ENCODE results near the gene ADAMTS12.

The ADAMTS12 gene

GRCh38 chr5:33905381-33905780, 13.6 kb upstream of the ADAMTS12 start:
- DNase-seq: no peak

GRCh38 chr5:33903118-33903517, 11.3 kb upstream of the ADAMTS12 start:
- DNase-seq: no peak

- no peak for DNase-seq
Observed at GRCh38 chr5:33901156-33901555, 9.4 kb upstream of the ADAMTS12 start.

GRCh38 chr5:33894566-33894965, 2.8 kb upstream of the ADAMTS12 start:
- DNase-seq: no peak

GRCh38 chr5:33892620-33893137, 889 bp upstream of the ADAMTS12 start:
- no peak for DNase-seq

GRCh38 chr5:33891446-33891787, 373 bp downstream of the ADAMTS12 start:
- DNase-seq: no peak

GRCh38 chr5:33890131-33891032, 1.4 kb downstream of the ADAMTS12 start:
- no peak for DNase-seq

GRCh38 chr5:33888587-33888986, 3.2 kb downstream of the ADAMTS12 start:
- no peak for DNase-seq

- no peak for DNase-seq
Observed at GRCh38 chr5:33887268-33887667, 4.5 kb downstream of the ADAMTS12 start.

- no peak for DNase-seq
Observed at GRCh38 chr5:33886283-33886682, 5.5 kb downstream of the ADAMTS12 start.

- no peak for DNase-seq
Observed at GRCh38 chr5:33885679-33886078, 6.1 kb downstream of the ADAMTS12 start.

- no peak for DNase-seq
Observed at GRCh38 chr5:33883482-33883881, 8.3 kb downstream of the ADAMTS12 start.

GRCh38 chr5:33880319-33880718, 11.5 kb downstream of the ADAMTS12 start:
- DNase-seq: no peak

GRCh38 chr5:33877449-33877848, 14.3 kb downstream of the ADAMTS12 start:
- no peak for DNase-seq

GRCh38 chr5:33867241-33867640, 24.5 kb downstream of the ADAMTS12 start:
- DNase-seq: no peak

- peak; percentile 49 for DNase-seq
Observed at GRCh38 chr5:33859177-33859576, 32.6 kb downstream of the ADAMTS12 start.

GRCh38 chr5:33857037-33857436, 34.8 kb downstream of the ADAMTS12 start:
- DNase-seq: no peak

- DNase-seq: no peak
Observed at GRCh38 chr5:33855396-33855795, 36.4 kb downstream of the ADAMTS12 start.

GRCh38 chr5:33854733-33855151, 37.0 kb downstream of the ADAMTS12 start:
- no peak for DNase-seq

GRCh38 chr5:33852837-33853236, 39.0 kb downstream of the ADAMTS12 start:
- DNase-seq: no peak

GRCh38 chr5:33852319-33852718, 39.5 kb downstream of the ADAMTS12 start:
- no peak for DNase-seq

GRCh38 chr5:33850100-33850594, 41.6 kb downstream of the ADAMTS12 start:
- DNase-seq: peak; percentile 32

GRCh38 chr5:33848554-33848953, 43.2 kb downstream of the ADAMTS12 start:
- DNase-seq: no peak

GRCh38 chr5:33846851-33847250, 44.9 kb downstream of the ADAMTS12 start:
- no peak for DNase-seq

- no peak for DNase-seq
Observed at GRCh38 chr5:33843579-33843978, 48.2 kb downstream of the ADAMTS12 start.

Measured in CD4-positive, alpha-beta T cell treated with Interleukin-15 for 1 hour (primary cell).